Neural progenitor cell (in vitro differentiated cells): ENCODE data around the gene ZNF287. TPM values are rescaled to one million over a fixed set of nuclear protein-coding genes. Genes with fewer than 3 reads are reported as not detected.
A peak's percentile ranks its signal among the peaks of the same experiment; 100 is the strongest.

ENCODE experiments used
- DNase-seq: peaks from one replicate; pipeline ENCODE4 v3.0.0-alpha.2; 2016; ENCODE audit warnings: low spot score
- H2AFZ ChIP-seq: fragments of 200-600 bp; sonication (generic); replicated peaks from 2 replicates; pipeline ENCODE4 v1.6.1; 2016; ENCODE audit warnings: antibody characterized with exemption
- H3F3A ChIP-seq: fragments of 200-600 bp; sonication (generic); 2 replicates; pipeline ENCODE4 v1.6.1; 2016; ENCODE audit warnings: antibody characterized with exemption, low read depth
- H3K27ac ChIP-seq: fragments of 200-600 bp; sonication (generic); 2 replicates; pipeline ENCODE4 v1.5.1; 2016; ENCODE audit warnings: mild to moderate bottlenecking
- H3K27me3 ChIP-seq: fragments of 200-600 bp; sonication (generic); 2 replicates; pipeline ENCODE4 v1.6.1; 2016; ENCODE audit warnings: mild to moderate bottlenecking, moderate library complexity
- H3K36me3 ChIP-seq: fragments of 200-600 bp; sonication (generic); 2 replicates; pipeline ENCODE4 v1.5.1; 2016
- H3K4me1 ChIP-seq: fragments of 200-600 bp; sonication (generic); 2 replicates; pipeline ENCODE4 v1.6.1; 2016; ENCODE audit warnings: mixed run types
- H3K4me2 ChIP-seq: fragments of 200-600 bp; sonication (generic); 2 replicates; pipeline ENCODE4 v1.6.1; 2016
- H3K4me3 ChIP-seq: fragments of 200-600 bp; sonication (generic); 2 replicates; pipeline ENCODE4 v1.5.1; 2016
- H3K79me2 ChIP-seq: fragments of 200-600 bp; sonication (generic); 2 replicates; pipeline ENCODE4 v1.6.1; 2016; ENCODE audit warnings: low read depth
- H3K9ac ChIP-seq: fragments of 200-600 bp; sonication (generic); 2 replicates; pipeline ENCODE4 v1.6.1; 2016
- H3K9me3 ChIP-seq: fragments of 200-600 bp; sonication (generic); 2 replicates; pipeline ENCODE4 v1.5.1; 2016; ENCODE audit warnings: low read depth
- H4K20me1 ChIP-seq: fragments of 200-600 bp; sonication (generic); 2 replicates; pipeline ENCODE4 v1.6.1; 2016; ENCODE audit warnings: low read depth
- H3K27ac Mint-ChIP-seq: 3 replicates; pipeline ENCODE4 v1.8.0; 2021; ENCODE audit warnings: mixed read lengths
- H3K27me3 Mint-ChIP-seq: 2 replicates; pipeline ENCODE4 v1.8.0; 2022; ENCODE audit warnings: low read depth, mild to moderate bottlenecking, inconsistent platforms, moderate library complexity, mixed read lengths; ENCODE audit not compliant: insufficient read depth
- H3K36me3 Mint-ChIP-seq: 3 replicates; pipeline ENCODE4 v1.8.0; 2021; ENCODE audit warnings: mixed read lengths
- H3K4me1 Mint-ChIP-seq: 3 replicates; pipeline ENCODE4 v1.8.0; 2021; ENCODE audit warnings: mixed read lengths
- H3K4me3 Mint-ChIP-seq: 3 replicates; pipeline ENCODE4 v1.8.0; 2021; ENCODE audit warnings: mild to moderate bottlenecking, moderate library complexity, mixed read lengths
- H3K9me3 Mint-ChIP-seq: 3 replicates; pipeline ENCODE4 v1.8.0; 2020; ENCODE audit warnings: mixed read lengths
- EZH2 ChIP-seq: fragments of 200-600 bp; sonication (generic); IDR thresholded peaks from 2 replicates; pipeline ENCODE4 v1.6.1; 2017; ENCODE audit warnings: antibody characterized with exemption, mild to moderate bottlenecking, moderate library complexity
- EZH2phosphoT487 ChIP-seq: fragments of 200-600 bp; sonication (generic); IDR thresholded peaks from 2 replicates; pipeline ENCODE4 v1.6.1; 2017; ENCODE audit warnings: antibody characterized with exemption
- total RNA-seq: library from RNA; depleted of rRNA; stranded (reverse); fragments of >200 nt; gene quantifications from 2 replicates; pipeline ENCODE4 v1.2.3, GENCODE V29; 2015; ENCODE audit warnings: low replicate concordance
- TF ChIP-seq, protein P1 (sequence below): fragments of 200-600 bp; sonication (generic); IDR thresholded peaks from 2 replicates; pipeline ENCODE4 v1.5.1; 2017; ENCODE audit warnings: antibody characterized with exemption, mild to moderate bottlenecking

The ZNF287 gene
- total RNA-seq = 8.7 and 14.5 TPM in 2 replicates

DNA sequence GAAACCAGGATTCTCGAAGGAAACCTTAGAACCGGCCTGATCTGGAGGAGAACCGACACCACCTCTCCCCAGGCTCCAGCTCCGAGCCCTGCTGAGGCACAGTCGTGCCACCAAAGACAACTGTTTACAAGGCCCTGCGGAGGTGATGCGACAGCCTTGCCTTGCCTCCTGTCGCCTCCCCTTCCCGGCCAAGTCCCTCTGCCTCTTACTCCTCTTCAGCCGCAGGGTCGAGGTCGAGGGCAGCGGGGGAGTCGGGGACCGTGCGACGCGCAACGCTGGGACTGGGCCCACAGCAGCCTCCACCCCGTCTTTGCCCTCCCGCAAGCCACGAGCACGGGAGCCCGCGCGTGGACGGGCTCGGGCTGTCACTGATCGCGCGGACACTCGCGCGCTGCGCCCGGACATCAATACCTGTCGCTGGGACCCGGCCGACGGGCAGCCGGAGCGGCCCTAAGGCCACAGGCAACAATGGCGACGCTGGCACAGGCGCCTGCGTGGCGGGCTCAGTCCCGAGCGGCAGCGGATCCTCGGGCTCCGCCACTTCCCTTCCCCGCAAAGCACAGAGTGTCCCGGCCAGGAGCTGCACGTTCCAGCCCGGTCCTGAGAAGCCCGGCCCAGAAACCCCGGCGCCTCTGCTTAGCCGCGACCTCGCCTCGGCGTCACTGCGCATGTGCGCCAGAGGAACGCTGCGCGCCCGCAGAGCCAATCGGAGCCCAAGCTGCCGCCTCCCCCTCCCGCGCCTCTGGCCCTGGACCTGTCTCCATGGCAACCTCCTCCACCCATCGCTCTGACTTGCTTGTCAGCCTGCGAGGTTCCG lies at the start of gene ZNF287:
Gene ZNF287, minus strand, starts transcription at position 664 of the 817 bp plus-strand sequence. CDS start 1,473 bp downstream, outside the sequence.
- peak; percentile 98 for DNase-seq
- Histone ChIP-seq H3K27me3 (peaks cover 42% of the 10 kb centered on the region), H3K79me2 (peaks cover 8% of the 10 kb centered on the region), H4K20me1 (no peaks in the 10 kb centered on the region), H3K4me3 (peak within 1 kb of the TSS; percentile 61), H2AFZ (peak within 1 kb of the TSS; percentile 98), H3K9me3 (no peaks in the 10 kb centered on the region), H3F3A (no peaks in the 10 kb centered on the region), H3K36me3 (no peaks in the 10 kb centered on the region), H3K4me2 (peak within 1 kb of the TSS; percentile 85), H3K27ac (no peak within 1 kb of the TSS), H3K4me1 (no peaks in the 10 kb centered on the region), H3K9ac (no peak within 1 kb of the TSS)
- Mint-ChIP-seq H3K4me3 (peak within 1 kb of the TSS; percentile 89), H3K27ac (peak within 1 kb of the TSS; percentile 83), H3K27me3 (peaks cover 14% of the 10 kb centered on the region), H3K9me3 (peaks cover 19% of the 10 kb centered on the region), H3K36me3 (peaks cover 28% of the 10 kb centered on the region), H3K4me1 (peaks cover 12% of the 10 kb centered on the region)
- TF ChIP-seq EZH2phosphoT487 (no peak), EZH2 (no peak)
- TF ChIP-seq, protein P1, sequence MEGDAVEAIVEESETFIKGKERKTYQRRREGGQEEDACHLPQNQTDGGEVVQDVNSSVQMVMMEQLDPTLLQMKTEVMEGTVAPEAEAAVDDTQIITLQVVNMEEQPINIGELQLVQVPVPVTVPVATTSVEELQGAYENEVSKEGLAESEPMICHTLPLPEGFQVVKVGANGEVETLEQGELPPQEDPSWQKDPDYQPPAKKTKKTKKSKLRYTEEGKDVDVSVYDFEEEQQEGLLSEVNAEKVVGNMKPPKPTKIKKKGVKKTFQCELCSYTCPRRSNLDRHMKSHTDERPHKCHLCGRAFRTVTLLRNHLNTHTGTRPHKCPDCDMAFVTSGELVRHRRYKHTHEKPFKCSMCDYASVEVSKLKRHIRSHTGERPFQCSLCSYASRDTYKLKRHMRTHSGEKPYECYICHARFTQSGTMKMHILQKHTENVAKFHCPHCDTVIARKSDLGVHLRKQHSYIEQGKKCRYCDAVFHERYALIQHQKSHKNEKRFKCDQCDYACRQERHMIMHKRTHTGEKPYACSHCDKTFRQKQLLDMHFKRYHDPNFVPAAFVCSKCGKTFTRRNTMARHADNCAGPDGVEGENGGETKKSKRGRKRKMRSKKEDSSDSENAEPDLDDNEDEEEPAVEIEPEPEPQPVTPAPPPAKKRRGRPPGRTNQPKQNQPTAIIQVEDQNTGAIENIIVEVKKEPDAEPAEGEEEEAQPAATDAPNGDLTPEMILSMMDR = no peak

DNA sequence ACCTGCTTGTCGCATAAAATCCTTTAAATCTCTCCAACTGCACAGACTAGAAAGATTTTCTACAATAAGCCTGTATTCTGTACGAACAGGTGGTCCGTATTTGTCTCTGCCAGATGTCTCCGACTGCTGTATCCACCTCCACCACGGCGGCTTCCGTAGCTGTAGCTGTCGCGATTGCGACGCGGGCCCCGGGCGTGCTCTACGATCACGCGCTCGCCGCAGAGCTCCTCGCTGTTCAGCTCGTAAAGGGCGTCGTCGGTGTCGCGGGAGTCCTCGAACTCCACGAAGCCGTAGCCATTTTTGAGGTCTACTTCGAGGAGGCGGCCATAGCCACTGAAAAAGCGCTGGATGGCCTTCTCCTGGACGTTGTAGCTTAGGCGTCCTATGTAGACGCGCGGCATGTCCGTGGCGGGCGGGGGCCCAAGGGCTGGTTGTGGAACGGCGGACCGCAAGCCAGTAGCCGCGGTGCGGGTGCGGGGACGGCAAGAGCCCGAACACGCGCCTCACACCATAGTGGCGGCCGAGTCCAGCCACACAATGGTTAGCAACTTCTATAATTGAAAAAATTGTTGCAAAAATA lies 48.6 kb upstream of the ZNF287 start:
- Mint-ChIP-seq H3K27ac (no peak overlapping the region), H3K4me3 (no peak overlapping the region), H3K27me3 (no peaks in the 10 kb centered on the region), H3K4me1 (no peaks in the 10 kb centered on the region), H3K36me3 (peaks cover 26% of the 10 kb centered on the region), H3K9me3 (peaks cover 65% of the 10 kb centered on the region)
- no peaks in the 10 kb centered on the region for H4K20me1 ChIP-seq
- no peaks in the 10 kb centered on the region for H3K79me2 ChIP-seq
- no peak for DNase-seq
- H3K4me1 ChIP-seq = no peaks in the 10 kb centered on the region
- H3K36me3 ChIP-seq = peaks cover 13% of the 10 kb centered on the region
- peaks cover 42% of the 10 kb centered on the region for H3K9me3 ChIP-seq
- no peak overlapping the region for H2AFZ ChIP-seq
- H3F3A ChIP-seq = no peaks in the 10 kb centered on the region
- H3K4me2 ChIP-seq = no peak overlapping the region
- H3K27me3 ChIP-seq = no peaks in the 10 kb centered on the region
- H3K9ac ChIP-seq = no peak overlapping the region
- no peak overlapping the region for H3K27ac ChIP-seq
- TF ChIP-seq EZH2phosphoT487 (no peak), EZH2 (no peak)
- TF ChIP-seq, protein P1 = no peak
- H3K4me3 ChIP-seq = no peak overlapping the region

DNA sequence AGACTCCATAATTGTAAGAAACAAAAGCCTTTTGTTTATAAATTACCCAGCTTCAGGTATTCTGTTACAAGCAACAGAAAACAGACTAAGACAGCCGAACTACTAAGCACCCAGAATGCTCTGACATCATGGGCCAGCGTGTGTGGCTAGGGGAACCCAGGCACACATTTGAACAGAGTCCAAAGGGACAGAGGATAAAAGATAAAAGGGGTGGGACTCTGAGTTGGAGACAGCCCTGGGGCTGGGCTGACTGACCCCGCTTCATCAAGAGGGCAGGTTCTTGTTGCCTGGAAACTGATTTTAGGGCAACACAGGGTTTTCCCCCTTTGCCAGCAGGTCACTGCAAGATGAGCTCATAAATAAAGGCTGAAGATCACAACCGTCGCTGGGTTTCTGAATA lies 30.5 kb upstream of the ZNF287 start:
- Mint-ChIP-seq H3K4me1 (peaks cover 7% of the 10 kb centered on the region), H3K27ac (no peak overlapping the region), H3K4me3 (no peak overlapping the region), H3K36me3 (peaks cover 1% of the 10 kb centered on the region), H3K27me3 (peaks cover 10% of the 10 kb centered on the region), H3K9me3 (peaks cover 23% of the 10 kb centered on the region)
- no peak overlapping the region for H3K4me3 ChIP-seq
- no peaks in the 10 kb centered on the region for H3K79me2 ChIP-seq
- no peak for DNase-seq
- H3K4me2 ChIP-seq = no peak overlapping the region
- H3K4me1 ChIP-seq = no peaks in the 10 kb centered on the region
- no peak overlapping the region for H3K27ac ChIP-seq
- no peaks in the 10 kb centered on the region for H3K9me3 ChIP-seq
- H3F3A ChIP-seq = no peaks in the 10 kb centered on the region
- H3K36me3 ChIP-seq = no peaks in the 10 kb centered on the region
- no peak overlapping the region for H2AFZ ChIP-seq
- no peaks in the 10 kb centered on the region for H4K20me1 ChIP-seq
- no peak overlapping the region for H3K9ac ChIP-seq
- H3K27me3 ChIP-seq = no peaks in the 10 kb centered on the region
- TF ChIP-seq EZH2 (no peak), EZH2phosphoT487 (no peak)
- TF ChIP-seq, protein P1 = no peak
